ENCODE data around the gene HRH4.

DNA sequence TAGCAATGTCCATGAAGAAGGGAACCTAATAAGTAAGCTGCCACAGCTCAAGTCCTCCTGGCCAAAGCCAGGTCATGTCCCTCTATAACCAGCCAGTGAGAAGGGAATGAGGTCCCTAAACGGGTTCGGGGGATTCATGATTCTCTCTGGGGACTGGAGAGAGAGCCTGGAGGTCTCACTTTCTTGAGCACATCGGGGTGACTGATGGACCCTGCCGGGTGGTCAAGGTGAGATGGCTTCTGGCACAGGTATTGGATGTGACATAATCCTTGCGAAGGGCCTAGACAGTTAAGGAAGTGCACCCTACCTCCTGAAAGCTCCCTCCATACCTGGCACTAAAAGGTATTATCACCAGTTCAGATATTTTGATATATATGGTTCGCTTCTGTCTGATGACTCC is 45.7 kb downstream of the HRH4 start:
- TF ChIP-seq SIN3A (IDR thresholded peaks at IDR 0.05; ENCODE audit: borderline replicate concordance, insufficient read depth, low read length), result no peak
- TF ChIP-seq TAF1 (IDR thresholded peaks at IDR 0.05; ENCODE audit: borderline replicate concordance, insufficient read depth, low read length), result no peak
- TF ChIP-seq POLR2AphosphoS5 (IDR thresholded peaks at IDR 0.05; ENCODE audit: low read depth, low read length), result no peak
- TF ChIP-seq, protein P1, sequence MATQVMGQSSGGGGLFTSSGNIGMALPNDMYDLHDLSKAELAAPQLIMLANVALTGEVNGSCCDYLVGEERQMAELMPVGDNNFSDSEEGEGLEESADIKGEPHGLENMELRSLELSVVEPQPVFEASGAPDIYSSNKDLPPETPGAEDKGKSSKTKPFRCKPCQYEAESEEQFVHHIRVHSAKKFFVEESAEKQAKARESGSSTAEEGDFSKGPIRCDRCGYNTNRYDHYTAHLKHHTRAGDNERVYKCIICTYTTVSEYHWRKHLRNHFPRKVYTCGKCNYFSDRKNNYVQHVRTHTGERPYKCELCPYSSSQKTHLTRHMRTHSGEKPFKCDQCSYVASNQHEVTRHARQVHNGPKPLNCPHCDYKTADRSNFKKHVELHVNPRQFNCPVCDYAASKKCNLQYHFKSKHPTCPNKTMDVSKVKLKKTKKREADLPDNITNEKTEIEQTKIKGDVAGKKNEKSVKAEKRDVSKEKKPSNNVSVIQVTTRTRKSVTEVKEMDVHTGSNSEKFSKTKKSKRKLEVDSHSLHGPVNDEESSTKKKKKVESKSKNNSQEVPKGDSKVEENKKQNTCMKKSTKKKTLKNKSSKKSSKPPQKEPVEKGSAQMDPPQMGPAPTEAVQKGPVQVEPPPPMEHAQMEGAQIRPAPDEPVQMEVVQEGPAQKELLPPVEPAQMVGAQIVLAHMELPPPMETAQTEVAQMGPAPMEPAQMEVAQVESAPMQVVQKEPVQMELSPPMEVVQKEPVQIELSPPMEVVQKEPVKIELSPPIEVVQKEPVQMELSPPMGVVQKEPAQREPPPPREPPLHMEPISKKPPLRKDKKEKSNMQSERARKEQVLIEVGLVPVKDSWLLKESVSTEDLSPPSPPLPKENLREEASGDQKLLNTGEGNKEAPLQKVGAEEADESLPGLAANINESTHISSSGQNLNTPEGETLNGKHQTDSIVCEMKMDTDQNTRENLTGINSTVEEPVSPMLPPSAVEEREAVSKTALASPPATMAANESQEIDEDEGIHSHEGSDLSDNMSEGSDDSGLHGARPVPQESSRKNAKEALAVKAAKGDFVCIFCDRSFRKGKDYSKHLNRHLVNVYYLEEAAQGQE (IDR thresholded peaks at IDR 0.05; ENCODE audit: insufficient read depth in 1 of 2, low read depth in 2 of 2, low read length in 2 of 2), result no peak
